ENCODE measurements around the gene ABO.
"Not testable (repeated sequence)": the region's sequence is repeated elsewhere in the genome, so short reads cannot be mapped to it uniquely, and the experiment has no call there.

Gene ABO

GRCh38 chr9:133290751-133291302, 15.8 kb upstream of the ABO start:
- no peak for DNase-seq (ENCODE audit: low spot score)

DNA sequence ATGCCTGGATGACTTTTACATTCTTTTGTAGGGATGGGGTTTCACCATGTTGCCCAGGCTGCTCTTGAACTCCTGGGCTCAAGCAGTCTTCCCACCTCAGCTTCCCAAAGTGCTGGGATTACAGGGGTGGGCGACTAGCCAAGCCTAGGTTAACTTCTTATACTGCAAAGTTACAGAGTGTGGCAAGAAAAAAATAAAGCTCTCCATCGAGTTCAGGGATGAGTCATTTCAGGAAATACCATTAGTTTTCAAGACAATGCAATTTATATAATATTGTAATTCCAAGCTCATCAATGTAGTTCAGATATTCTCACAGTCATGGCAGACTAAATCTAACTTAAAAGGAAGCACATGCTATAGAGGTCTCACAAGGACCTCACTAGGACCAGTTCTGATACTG, 11.5 kb upstream of the ABO start:
- no peak for DNase-seq (ENCODE audit: low spot score)

DNA sequence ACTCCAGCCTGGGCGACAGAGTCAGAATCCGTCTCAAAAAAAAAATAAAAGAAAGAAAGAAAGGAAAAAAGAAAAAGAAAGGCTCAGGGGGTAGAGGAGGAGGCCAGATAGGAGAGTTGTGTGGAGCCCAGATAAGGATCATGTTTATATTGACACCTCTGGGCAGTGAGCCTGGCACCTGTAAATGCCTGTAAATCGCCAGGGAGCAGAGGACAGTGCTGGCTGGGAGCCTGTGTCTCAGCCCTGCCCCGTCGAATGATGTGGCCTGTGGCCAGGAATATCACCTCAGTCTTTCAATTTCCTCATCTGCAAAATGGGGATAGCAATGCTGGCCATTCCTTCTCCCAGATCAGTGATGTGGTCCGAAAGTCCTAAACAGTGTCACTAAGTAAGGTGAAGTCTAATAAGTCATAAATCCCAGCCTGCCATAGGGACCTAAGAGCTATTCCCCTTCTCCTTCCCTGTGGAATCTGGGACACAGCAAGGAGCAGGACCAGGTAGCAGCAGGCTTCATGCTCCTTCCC, 10.3 kb upstream of the ABO start:
- DNase-seq (ENCODE audit: low spot score), result no peak

GRCh38 chr9:133284362-133284761, 9.4 kb upstream of the ABO start:
- DNase-seq (ENCODE audit: low spot score), result no peak

- not testable (repeated sequence) for DNase-seq (ENCODE audit: low spot score)
Observed at GRCh38 chr9:133283255-133284032, 8.4 kb upstream of the ABO start.

GRCh38 chr9:133282464-133283238, 7.7 kb upstream of the ABO start:
- DNase-seq (ENCODE audit: low spot score), result no peak

- no peak for DNase-seq (ENCODE audit: low spot score)
Observed at GRCh38 chr9:133280392-133280791, 5.4 kb upstream of the ABO start.

GRCh38 chr9:133278161-133279114, 3.4 kb upstream of the ABO start:
- no peak for DNase-seq (ENCODE audit: low spot score)

DNA sequence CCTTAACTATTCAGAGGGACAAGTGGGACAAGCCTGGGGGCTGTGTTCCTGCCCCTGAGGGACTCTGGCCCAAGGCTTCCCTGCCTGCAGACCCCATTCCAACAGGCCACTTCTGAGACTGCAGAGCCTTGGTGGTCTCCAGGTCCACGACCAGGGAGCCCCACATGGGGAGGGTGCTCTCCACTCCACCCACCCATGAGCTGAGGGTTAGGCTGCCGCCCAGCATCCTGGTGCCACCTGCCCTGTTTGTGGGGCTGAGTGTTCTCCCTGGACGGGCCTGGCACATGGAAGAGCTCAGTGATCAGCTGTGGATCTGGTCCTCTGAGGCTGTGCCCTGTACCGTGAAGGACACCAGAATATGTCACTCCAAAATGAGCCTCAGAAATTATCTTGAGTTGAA, 2.5 kb upstream of the ABO start:
- no peak for DNase-seq (ENCODE audit: low spot score)

- no peak for DNase-seq (ENCODE audit: low spot score)
Observed at GRCh38 chr9:133276923-133277322, 1.9 kb upstream of the ABO start.

- no peak for DNase-seq (ENCODE audit: low spot score)
Observed at GRCh38 chr9:133276001-133276884, 1.2 kb upstream of the ABO start.

DNA sequence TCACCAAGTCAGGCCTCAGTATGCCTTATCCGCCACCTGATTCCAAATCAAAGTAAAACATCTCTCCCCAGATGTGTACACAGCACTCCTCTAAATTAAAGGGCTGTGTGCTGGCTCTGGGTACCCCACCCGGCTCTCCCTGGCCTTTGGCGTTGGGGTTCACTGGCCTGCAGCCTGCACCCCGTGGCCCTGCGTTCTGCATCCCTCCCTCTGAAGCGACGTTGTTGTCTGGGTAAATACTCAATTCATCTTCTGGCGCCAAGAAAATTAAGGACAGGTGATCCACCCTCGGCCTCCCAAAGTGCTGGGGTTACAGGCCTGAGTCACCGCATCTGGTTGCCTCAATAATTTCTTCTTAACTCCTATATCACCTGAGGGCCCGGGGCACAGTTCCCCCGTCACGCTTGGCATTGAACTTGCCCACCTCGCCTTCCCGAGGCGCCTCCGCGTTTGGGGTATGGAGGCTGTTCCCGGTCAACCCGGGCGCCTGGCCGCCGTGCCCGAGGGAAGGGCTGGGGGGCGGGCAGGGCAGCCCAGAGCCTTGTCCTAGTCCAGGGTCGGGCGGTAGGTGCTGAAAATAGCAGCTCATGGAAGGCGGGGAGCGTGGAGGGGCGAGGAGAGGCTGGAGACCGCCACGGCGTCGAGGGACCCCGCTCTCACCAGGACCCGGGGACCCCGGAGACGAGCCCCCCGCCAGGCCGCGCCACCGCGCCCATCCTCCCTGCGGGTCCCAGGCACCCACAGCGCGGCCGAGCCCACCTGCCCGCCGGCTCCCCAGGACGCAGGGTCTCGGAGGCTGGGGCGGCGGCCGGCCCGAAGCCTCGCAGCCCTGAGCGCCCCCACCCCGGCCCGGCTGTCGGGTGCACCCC, 531 bp downstream of the ABO start:
- DNase-seq (ENCODE audit: low spot score), result no peak

DNA sequence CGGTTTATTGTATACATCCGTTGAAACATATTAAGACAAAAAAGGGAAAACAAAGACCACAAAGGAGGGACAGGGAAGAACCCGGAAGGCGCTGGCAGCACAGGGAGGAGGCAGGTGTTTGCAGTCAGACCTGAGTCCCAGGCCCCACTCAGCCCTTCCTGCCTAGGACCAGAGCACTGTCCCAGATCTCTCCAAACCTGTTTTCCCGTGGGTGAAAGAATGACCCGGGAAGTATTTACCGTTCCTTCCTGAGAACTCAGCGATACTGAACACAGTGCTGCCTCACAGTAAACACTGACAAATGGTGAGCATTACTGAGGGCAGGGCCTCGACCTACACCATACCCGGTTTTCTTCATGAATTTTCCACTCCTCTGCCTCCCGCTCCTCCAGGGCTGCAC, 1.2 kb downstream of the ABO start:
- no peak for DNase-seq (ENCODE audit: low spot score)

- no peak for DNase-seq (ENCODE audit: low spot score)
Observed at GRCh38 chr9:133273098-133273497, 1.9 kb downstream of the ABO start.

DNA sequence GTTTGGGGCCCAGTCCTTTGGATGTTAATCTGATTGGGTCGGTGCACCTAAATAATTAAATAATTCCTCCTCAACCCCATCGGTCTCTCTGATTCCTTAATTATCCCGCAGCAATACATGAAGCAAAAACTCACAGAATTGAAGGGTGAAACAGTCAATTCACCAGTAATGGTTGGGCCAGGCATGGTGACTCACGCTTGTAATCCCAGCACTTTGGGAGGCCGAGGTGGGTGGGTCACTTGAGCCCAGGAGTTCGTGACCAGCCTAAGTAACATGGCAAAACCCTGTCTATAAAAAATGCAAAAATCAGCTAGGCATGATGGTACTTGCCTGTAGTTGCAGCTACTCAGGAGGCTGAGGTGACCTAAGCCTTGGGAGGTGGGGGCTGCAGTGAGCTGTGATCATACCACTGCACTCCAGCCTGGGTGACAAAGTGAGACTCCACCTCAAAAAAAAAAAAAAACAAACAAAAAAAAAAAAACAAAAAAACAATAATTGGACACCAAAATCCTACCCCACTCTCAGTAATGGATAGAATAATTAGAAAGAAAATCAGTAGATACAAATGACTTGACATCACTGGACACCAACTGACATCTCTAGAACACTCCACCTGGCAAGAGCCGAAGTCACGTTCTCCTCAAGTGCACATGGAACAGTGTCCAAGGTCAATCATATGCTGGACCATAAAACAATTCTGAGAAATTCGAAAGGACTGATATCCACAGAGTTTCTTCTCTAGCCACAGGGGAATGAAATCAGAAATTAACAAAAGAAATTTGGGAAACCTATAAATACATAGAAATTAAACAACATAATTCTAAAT, 5.3 kb downstream of the ABO start:
- DNase-seq (ENCODE audit: low spot score), result no peak

DNA sequence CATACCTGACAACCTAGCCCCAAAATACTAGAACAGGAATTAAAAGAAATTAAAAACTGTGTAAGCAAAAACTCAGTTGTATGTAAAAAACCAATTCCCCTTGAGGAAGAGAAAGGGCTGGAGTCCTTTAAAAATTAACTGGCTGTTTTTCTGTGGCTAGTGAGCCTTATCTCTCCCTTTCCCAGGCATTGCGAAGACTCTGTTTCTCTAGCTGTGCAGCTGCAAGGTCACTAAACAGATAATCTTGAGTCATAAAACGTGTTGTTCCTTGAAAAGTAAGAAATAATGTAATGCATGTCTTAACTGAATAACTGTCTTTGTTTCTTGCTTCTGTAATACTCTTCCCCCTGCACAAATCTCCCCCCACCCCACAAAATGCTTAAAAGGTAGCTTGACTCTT, 5.9 kb downstream of the ABO start:
- not testable (repeated sequence) for DNase-seq (ENCODE audit: low spot score)

- DNase-seq (ENCODE audit: low spot score), result no peak
Observed at GRCh38 chr9:133268335-133269056, 6.5 kb downstream of the ABO start.

- no peak for DNase-seq (ENCODE audit: low spot score)
Observed at GRCh38 chr9:133264235-133264764, 10.7 kb downstream of the ABO start.
